Stimulated activated memory B cell treated with anti-CD40 and anti-IgM and Interleukin-4, amounts not matched to agents 10 μg/mL and 1 μg/mL and 100 μg/mL, for 72 hours (primary cell): ENCODE measurements around the gene ZNRF1.
A peak's percentile ranks its signal among the peaks of the same experiment; 100 is the strongest.

Experiments used
- ATAC-seq: fragments of 150-1000 bp; cut with Tn5 transposase; 2 replicates; pipeline ENCODE4 v1.10.0; 2021
- H3K27ac Mint-ChIP-seq: one replicate; pipeline ENCODE4 v1.8.0; 2022; ENCODE audit warnings: mild to moderate bottlenecking, mixed read lengths
- H3K27me3 Mint-ChIP-seq: one replicate; pipeline ENCODE4 v1.8.0; 2022; ENCODE audit warnings: mixed read lengths
- H3K36me3 Mint-ChIP-seq: one replicate; pipeline ENCODE4 v1.8.0; 2022; ENCODE audit warnings: mixed read lengths
- H3K4me1 Mint-ChIP-seq: one replicate; pipeline ENCODE4 v1.8.0; 2022; ENCODE audit warnings: mixed read lengths
- H3K4me3 Mint-ChIP-seq: one replicate; pipeline ENCODE4 v1.8.0; 2022; ENCODE audit warnings: mild to moderate bottlenecking, moderate library complexity, mixed read lengths
- H3K9me3 Mint-ChIP-seq: one replicate; pipeline ENCODE4 v1.8.0; 2022; ENCODE audit warnings: mixed read lengths

ZNRF1 gene

DNA sequence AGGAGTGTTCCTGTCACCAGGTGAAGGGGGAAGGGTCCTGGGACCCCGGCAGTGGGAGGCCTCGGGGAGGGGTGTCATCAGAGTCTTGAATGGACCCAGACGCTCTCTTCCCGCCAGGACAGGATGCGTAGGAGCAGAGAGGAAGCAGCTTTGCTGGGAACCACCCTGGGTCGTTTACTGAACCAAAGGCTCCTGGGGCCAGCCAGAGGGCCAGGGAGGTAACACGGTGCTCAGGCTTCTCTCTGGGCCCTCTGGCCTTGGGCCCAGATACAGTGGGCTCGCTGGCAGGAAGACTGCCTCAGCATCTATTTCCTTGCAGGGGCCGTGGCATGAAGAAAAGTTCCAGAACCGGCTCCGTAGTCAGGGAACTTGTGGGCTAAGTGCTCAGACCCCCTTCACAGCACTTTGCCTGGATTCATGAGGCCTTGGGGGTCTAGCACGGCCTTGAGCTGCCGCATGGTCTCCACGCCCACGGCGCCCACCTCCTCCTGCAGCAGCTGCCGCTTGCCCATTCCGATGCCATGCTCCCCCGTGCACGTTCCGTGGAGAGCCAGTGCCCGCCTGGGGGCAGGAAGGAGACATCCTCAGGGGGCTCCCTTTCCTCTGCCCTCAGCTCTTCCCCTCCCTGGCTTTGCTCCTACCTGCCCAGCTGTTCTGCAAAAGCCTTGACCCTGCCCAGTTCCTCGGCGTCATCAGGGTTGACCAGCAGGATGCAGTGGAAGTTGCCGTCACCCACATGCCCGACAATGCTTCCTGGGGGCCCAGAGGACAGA is 113.3 kb downstream of the ZNRF1 start:
- Mint-ChIP-seq H3K9me3 (no peaks in the 10 kb centered on the region), H3K27me3 (peaks cover 67% of the 10 kb centered on the region), H3K4me3 (no peak overlapping the region), H3K36me3 (no peaks in the 10 kb centered on the region), H3K4me1 (peaks cover 48% of the 10 kb centered on the region), H3K27ac (peak overlapping the region; percentile 16)
- ATAC-seq: no peak

DNA sequence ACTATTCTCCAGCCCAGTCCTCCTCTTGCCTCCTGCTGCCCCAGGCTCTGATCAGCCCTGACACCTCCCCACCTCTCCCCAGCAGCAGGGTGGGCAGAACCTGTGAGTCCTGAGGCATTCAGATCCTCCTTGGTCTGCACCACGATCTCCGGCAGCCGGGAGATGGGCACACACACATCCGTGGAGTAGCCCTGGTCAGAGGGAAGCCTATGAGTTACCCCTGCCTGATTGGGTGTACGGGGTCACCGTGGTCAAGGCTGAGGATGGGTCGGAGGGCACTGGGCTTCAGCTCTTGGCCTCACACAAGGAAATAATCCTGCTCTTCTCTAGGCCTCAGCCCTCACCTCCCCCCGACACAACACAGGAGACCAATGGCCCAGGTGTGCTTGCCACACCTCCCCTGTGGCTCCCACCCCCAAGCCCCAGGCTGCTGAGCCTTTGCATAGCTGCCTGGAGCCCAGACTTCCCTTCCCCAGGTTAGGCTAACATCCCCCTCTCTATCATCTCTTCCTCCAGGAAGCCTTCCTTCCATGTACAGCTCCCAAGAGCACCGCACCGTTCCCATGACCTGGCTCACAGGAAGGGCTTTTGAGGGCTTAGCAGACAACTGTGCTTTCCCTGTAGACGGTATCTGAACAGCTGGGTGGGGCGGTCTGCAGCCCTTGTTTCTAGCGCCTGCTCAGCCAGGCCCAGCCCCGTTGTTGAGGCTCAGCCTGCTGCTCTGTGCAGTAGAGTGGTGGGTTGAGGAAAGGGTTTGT is 114.1 kb downstream of the ZNRF1 start:
- no peak overlapping the region for H3K27ac Mint-ChIP-seq

DNA sequence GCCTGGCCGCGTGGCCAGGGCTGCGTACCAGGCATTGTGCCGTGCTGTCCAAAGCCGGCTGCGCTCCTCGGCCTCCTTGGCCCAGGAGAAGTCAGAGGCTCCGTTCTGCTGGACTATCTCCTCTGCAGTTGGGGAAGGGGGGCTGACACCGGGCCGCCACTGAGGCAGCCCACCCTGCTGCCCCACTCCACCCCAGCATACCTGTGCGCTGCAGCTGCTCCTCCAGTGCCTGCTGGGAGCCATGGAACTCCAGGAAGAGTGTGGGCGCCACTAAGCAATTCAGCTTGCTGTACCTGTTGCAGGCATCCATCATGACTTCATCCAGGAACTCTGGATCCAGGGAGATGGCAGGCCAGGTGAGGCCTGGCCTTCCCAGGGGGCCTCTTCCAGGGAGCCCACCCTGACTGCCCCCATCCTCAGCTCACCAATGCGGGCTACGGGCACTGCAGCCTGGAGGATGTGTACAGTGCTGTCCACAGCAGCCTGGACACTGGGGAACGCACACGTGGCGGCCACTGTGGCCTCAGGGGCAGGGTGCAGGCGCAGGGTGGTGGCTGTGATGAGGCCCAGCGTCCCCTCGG is 114.8 kb downstream of the ZNRF1 start:
- peaks cover 41% of the 10 kb centered on the region for H3K4me1 Mint-ChIP-seq
- H3K27me3 Mint-ChIP-seq: peaks cover 53% of the 10 kb centered on the region
- ATAC-seq: no peak
- H3K9me3 Mint-ChIP-seq: no peaks in the 10 kb centered on the region
- no peaks in the 10 kb centered on the region for H3K36me3 Mint-ChIP-seq
- no peak overlapping the region for H3K27ac Mint-ChIP-seq
- H3K4me3 Mint-ChIP-seq: no peak overlapping the region

More for the DNA sequence above, 114.1 kb downstream of the ZNRF1 start:
- H3K4me3 Mint-ChIP-seq: no peak overlapping the region
- H3K36me3 Mint-ChIP-seq: no peaks in the 10 kb centered on the region
- H3K27me3 Mint-ChIP-seq: peaks cover 60% of the 10 kb centered on the region
- H3K9me3 Mint-ChIP-seq: no peaks in the 10 kb centered on the region
- peaks cover 48% of the 10 kb centered on the region for H3K4me1 Mint-ChIP-seq
- ATAC-seq: no peak

DNA sequence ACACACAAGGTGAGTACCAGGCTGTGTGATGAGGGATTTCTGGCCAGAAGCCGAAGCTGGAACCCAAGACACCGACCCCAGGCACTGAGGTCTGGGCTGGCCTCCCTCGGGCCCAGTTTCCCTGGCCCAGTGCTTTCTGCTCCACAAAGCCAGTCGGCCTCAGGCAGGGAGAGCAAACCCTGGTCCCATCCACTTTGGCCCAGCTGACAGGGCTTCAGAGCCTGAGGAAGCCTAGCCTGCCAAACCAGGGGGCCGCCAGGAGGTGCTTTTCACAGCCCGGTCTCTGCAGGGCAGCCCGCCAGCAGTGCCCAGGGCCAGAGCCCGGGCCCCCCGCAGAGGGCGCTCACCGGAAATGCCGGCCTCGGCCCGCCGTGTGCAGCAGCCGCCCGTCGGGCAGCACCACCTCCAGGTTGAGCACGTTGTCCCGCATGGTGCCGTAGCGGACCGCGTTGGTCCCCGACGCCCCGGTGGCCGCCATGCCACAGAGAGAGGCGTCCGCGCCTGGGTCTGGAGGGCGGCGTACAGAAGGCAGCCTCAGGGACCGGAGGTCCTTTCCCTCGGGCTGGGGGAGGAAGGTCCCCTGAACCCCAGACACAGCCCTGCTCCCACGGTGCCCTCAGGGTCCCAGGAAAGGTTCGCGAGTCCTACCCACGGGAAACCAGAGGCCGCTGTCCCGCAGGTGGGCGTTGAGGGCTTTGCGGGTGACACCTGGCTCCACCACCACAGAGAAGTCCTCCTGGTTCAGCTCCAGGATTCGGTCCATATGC is 115.5 kb downstream of the ZNRF1 start:
- H3K36me3 Mint-ChIP-seq: no peaks in the 10 kb centered on the region
- H3K9me3 Mint-ChIP-seq: no peaks in the 10 kb centered on the region
- peaks cover 45% of the 10 kb centered on the region for H3K27me3 Mint-ChIP-seq
- H3K4me3 Mint-ChIP-seq: no peak overlapping the region
- H3K4me1 Mint-ChIP-seq: peaks cover 34% of the 10 kb centered on the region
- no peak for ATAC-seq
- no peak overlapping the region for H3K27ac Mint-ChIP-seq

DNA sequence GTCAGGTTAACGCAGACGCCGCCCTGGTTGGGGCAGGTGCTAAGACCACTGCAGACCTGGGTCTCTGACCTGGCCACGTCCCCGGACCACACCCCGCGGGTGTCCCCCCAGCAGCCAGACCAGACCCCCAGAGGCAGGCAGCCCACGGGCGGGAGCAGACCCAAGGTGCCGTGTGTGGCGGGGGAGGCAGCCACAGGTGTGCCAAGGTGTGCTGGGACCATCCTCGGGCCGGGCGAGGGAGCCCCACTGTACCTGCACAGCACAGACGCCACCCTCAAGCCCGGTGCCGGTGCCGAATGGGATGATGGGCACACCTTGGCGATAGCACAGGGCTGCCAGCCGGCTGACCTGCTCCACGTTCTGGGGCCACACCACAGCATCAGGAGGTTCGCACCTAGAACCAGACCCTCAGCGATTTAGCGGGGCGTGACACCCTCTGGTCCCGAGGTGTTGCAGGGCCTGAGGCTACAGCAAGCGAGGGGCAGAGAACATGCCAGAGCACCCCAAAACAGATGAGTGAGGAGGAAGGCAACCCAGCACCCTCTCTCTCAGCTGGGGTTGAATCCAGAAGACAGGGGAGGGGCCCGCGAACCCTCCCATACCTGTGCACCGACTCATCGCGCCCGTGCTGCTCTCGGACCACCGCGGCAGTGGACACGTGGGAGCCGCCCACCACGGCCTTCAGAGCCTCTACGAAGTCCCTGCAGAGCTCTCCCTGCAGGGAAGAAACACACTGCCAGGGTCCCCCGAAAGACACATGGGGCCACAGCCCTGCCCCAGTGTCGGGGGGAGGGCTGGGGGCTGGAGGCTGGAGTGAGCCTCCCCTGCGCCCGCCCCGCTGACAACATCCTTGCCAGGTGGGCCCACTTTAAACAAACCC is 116.4 kb downstream of the ZNRF1 start:
- ATAC-seq: no peak
- no peak overlapping the region for H3K27ac Mint-ChIP-seq
- no peaks in the 10 kb centered on the region for H3K9me3 Mint-ChIP-seq
- no peak overlapping the region for H3K4me3 Mint-ChIP-seq
- peaks cover 26% of the 10 kb centered on the region for H3K4me1 Mint-ChIP-seq
- no peaks in the 10 kb centered on the region for H3K36me3 Mint-ChIP-seq
- H3K27me3 Mint-ChIP-seq: peaks cover 37% of the 10 kb centered on the region

DNA sequence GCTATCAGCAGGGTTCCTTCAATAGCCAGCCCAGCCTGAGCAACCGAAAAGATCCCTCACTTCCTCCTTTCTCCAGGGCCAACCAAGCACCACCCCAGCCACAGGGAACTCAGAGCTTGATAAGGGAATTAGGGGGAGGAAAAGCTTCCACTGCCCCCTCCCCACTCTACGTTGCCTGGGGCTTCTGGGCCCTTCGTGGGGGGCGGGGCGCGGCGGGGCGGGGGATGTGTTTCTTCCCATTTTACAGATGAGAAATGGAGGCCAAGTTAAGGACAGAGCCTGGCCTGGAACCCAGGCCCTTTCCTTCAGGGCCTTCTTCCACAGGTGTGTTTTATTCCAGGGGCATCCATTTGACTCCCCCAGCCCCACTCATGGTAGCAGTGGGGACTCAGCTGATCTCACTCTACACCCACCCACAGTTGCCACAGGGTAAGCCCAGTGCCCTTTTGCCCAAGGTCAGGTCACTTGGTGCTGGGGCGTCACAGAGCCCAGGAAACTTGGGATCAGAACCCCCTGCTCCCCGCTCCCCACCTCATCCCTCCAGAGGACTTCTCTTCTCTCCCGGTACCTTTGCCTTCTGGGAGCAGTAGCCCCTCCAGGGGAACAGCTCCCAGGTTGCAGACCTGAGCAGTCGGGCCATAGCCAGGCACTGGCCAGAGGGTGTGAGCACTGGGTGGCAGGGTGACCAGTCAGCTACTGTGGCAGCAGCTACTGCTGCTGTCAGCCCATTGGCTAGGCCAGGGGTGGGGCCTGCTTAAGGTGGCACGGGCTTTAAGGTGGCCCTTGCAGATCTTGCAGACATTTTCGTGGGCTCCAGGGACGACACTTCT is 117.5 kb downstream of the ZNRF1 start, which contains the start of gene LDHD:
Gene LDHD, minus strand, starts transcription at position 700 of the 830 bp plus-strand sequence. Its CDS starts 60 bp downstream, at position 640.
- Mint-ChIP-seq H3K4me3 (no peak within 1 kb of the TSS), H3K9me3 (peaks cover 1% of the 10 kb centered on the region), H3K4me1 (peaks cover 14% of the 10 kb centered on the region), H3K27me3 (peaks cover 26% of the 10 kb centered on the region), H3K36me3 (no peaks in the 10 kb centered on the region), H3K27ac (no peak within 1 kb of the TSS)
- no peak for ATAC-seq

DNA sequence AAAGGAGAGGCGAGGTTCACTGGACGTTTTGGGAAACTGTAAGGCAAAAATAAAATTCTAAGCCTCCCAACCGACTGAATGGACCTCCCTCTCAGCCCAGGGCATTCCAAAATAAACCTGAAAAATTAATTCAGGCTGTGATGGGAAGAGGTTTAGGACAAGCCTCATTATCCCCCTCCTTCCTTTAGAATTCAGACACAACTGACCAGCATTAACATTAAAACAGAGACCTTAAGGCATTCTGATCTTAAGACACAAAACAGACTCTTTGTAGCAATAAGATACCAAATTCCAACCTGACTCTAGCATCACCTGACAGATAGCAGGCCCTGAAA is 118.1 kb downstream of the ZNRF1 start:
- no peak overlapping the region for H3K27ac Mint-ChIP-seq
- H3K4me3 Mint-ChIP-seq: no peak overlapping the region
- H3K4me1 Mint-ChIP-seq: peaks cover 9% of the 10 kb centered on the region
- ATAC-seq: no peak
- H3K27me3 Mint-ChIP-seq: peaks cover 20% of the 10 kb centered on the region
- H3K9me3 Mint-ChIP-seq: peaks cover 3% of the 10 kb centered on the region
- H3K36me3 Mint-ChIP-seq: no peaks in the 10 kb centered on the region

DNA sequence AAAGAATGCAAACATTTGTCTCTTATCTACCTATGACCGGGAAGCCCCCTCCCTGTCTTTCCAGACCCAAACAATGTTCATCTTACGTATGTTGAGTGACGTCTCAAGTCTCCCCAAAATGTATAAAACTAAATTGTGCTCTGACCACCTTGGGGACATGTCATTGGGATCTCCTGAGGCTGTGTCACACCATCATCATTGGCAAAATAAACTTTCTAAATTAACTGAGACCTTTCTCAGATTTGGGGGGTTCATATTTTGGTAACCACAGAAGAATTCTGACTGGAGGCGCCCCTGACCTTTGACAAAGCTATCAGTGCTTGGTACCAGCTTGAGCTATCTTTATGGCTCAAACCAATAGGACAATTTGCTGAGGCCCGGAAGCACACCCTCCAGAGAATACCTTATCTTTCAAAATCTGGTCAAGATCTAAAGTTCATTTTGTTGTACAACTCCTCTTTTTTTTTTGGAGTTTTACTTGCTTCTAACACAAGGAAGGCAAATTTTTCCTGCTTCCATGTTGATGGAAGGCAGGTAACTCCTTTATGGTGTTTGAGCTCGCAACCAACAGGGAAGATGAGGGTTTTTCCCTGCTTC is 120.2 kb downstream of the ZNRF1 start:
- no peaks in the 10 kb centered on the region for H3K36me3 Mint-ChIP-seq
- H3K27me3 Mint-ChIP-seq: no peaks in the 10 kb centered on the region
- ATAC-seq: no peak
- no peak overlapping the region for H3K27ac Mint-ChIP-seq
- no peak overlapping the region for H3K4me3 Mint-ChIP-seq
- H3K4me1 Mint-ChIP-seq: no peaks in the 10 kb centered on the region
- peaks cover 6% of the 10 kb centered on the region for H3K9me3 Mint-ChIP-seq

DNA sequence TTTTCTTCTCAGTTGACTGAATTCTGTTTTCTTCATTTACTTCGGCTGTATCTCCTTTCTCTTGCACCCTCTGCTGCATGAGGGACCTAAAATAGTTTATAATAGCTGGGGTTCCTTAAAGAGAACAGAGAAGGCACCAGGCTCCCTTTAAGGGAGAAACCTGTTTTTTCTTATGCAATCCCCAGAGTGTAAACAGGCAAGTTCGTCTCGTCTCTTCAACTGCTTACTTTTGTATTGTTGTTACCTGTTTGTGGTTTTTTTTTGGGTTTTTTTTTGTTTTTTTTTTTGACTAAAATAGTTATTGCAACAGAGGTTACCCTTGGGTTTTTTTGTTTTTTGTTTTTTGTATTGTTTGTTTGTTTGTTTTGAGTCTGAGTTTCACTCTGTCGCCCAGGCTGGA is 121.4 kb downstream of the ZNRF1 start:
- no peak overlapping the region for H3K27ac Mint-ChIP-seq
- no peaks in the 10 kb centered on the region for H3K36me3 Mint-ChIP-seq

DNA sequence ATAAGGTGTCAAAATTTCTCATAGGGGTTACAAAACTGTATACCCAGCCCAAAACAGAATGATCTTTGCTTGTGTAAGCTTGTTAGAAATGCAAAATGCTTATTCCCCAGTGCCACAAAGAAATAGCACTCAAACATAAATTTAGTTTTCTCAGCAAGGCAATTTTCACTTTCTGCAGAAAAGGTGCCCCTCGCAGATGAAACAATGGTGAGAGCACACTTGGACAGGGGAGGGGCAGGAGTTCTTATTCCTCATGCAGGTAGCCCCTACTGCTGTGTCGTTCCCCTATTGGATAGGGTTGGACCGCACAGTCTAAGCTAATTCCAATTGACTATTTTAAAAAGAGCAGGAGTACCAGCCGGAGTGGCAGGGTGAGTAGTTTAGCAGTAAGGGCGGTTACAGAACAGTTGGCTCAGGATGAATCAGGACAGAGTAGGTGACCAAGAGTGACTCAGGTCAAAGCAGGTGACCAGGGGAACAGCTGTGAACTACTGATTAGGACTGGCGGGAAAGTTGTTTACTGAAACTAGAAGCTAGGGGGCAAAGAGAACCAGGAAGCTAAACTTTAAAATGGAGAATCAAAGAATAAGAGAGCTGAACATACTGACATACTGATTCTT is 123.2 kb downstream of the ZNRF1 start:
- no peaks in the 10 kb centered on the region for H3K27me3 Mint-ChIP-seq
- H3K4me3 Mint-ChIP-seq: no peak overlapping the region
- peaks cover 7% of the 10 kb centered on the region for H3K9me3 Mint-ChIP-seq
- no peak overlapping the region for H3K27ac Mint-ChIP-seq
- H3K36me3 Mint-ChIP-seq: no peaks in the 10 kb centered on the region
- H3K4me1 Mint-ChIP-seq: no peaks in the 10 kb centered on the region
- no peak for ATAC-seq

More for the DNA sequence above, 121.4 kb downstream of the ZNRF1 start:
- Mint-ChIP-seq H3K27me3 (no peaks in the 10 kb centered on the region), H3K9me3 (peaks cover 6% of the 10 kb centered on the region), H3K4me1 (no peaks in the 10 kb centered on the region), H3K4me3 (no peak overlapping the region)
- no peak for ATAC-seq

DNA sequence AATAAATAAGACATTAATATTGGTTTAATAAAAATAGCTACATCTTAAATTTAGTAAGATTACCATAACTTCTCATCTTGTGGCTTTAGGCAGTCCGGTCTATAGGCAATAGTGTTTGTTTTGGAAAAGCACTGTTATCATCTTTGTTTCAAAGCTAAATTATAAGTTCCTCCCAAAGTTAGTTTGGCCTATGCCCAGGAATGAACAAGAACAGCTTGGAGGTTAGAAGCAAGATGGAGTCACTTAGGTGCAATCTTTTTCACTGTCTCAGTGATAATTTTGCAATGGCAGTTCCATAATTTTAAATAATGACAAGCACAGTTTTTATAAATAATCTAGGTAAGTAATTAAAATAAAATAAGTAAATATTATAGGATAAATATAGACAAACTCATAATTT is 123.8 kb downstream of the ZNRF1 start:
- H3K4me3 Mint-ChIP-seq: no peak overlapping the region
- ATAC-seq: no peak
- H3K27ac Mint-ChIP-seq: no peak overlapping the region
- peaks cover 11% of the 10 kb centered on the region for H3K9me3 Mint-ChIP-seq
- no peaks in the 10 kb centered on the region for H3K36me3 Mint-ChIP-seq
- H3K4me1 Mint-ChIP-seq: no peaks in the 10 kb centered on the region
- H3K27me3 Mint-ChIP-seq: no peaks in the 10 kb centered on the region

DNA sequence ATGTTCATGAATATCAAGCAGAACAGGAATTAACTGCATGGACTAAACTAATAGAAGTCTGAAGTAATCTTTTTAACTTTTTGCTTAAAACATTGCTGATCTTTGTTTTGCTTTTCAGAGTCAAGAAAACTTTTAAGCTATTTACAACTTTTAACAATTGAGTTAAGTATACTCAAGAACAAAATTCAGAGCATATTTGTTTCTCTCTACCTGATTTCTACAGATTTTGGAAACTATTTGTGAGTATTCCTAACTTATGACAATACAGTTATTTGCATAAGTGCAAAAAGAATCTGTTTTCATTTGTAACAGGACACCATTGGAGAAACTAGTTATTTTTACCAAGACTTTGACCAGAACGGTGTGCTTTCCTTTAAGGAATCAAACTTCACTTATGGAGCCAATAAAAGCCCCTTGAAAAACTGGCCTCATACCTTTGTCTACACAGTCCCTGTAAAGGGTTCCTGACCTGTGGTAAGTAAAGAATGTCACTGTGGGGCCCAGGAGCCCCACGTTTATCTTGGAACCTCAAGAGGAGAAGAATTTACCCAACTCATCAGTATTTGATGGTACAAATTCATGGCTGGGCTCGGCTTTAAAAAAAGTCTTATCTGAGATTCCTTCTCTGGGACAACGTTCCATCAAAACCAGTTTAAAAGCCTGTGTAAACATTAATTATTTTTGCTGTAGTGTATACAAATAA is 129.0 kb downstream of the ZNRF1 start:
- H3K9me3 Mint-ChIP-seq: peaks cover 7% of the 10 kb centered on the region
- H3K4me3 Mint-ChIP-seq: no peak overlapping the region
- H3K27me3 Mint-ChIP-seq: peaks cover 16% of the 10 kb centered on the region
- no peak overlapping the region for H3K27ac Mint-ChIP-seq
- no peaks in the 10 kb centered on the region for H3K4me1 Mint-ChIP-seq
- no peak for ATAC-seq
- H3K36me3 Mint-ChIP-seq: no peaks in the 10 kb centered on the region
